Spleen (tissue), 7 donors: ENCODE measurements around the gene GPR139.

Source experiments
- CTCF ChIP-seq, 11 experiments: fragments of 200-600 bp in 7 of 11; fragments of 450-650 bp in 4 of 11; sonication (generic) in 4 of 11; IDR thresholded peaks in 8 of 11; conservative IDR thresholded peaks in 3 of 11; 1 replicate in 7 of 11; 2 replicates in 4 of 11; pipeline versions ENCODE4 v1.4.0 to v1.8.0; 2016 to 2021; ENCODE audit warnings: antibody characterized with exemption in 11 of 11, inconsistent platforms in 4 of 11, mild to moderate bottlenecking in 1 of 11
- POLR2A ChIP-seq, 3 donors: fragments of 450-650 bp; IDR thresholded peaks; one replicate each; pipeline ENCODE4 v1.5.1; 2017; ENCODE audit warnings: antibody characterized with exemption in 3 of 3, mild to moderate bottlenecking in 1 of 3
- POLR2AphosphoS5 ChIP-seq, 3 donors: sonication (generic); formaldehyde crosslinking; IDR thresholded peaks; one replicate each; pipeline ENCODE4 v1.5.1; 2017; ENCODE audit warnings: antibody characterized with exemption in 3 of 3
- donor health status: DM: no; HTN: no; CAD: no; lungs with moderate emphysema.
- donor health status: DM: no; HTN: no; CAD: no.
- donor health status: DM: no; HTN: no; CAD: no.

- TF ChIP-seq CTCF (IDR thresholded peaks at IDR 0.05 in 8 of 11, conservative IDR thresholded peaks at IDR 0.05 in 3 of 11) (no peak), POLR2AphosphoS5 (IDR thresholded peaks at IDR 0.05) (no peak), POLR2A (IDR thresholded peaks at IDR 0.05) (no peak)
Observed at GRCh38 chr16:20041924-20042596, 31.6 kb downstream of the GPR139 start.
